Fibroblast of the conjunctiva (primary cell): Measurements from ENCODE around the gene PPP4R3B.

Experiments used
- DNase-seq: peaks from one replicate; pipeline ENCODE4 v3.0.0-alpha.2; 2010; ENCODE audit warnings: low read depth

The PPP4R3B gene

DNA sequence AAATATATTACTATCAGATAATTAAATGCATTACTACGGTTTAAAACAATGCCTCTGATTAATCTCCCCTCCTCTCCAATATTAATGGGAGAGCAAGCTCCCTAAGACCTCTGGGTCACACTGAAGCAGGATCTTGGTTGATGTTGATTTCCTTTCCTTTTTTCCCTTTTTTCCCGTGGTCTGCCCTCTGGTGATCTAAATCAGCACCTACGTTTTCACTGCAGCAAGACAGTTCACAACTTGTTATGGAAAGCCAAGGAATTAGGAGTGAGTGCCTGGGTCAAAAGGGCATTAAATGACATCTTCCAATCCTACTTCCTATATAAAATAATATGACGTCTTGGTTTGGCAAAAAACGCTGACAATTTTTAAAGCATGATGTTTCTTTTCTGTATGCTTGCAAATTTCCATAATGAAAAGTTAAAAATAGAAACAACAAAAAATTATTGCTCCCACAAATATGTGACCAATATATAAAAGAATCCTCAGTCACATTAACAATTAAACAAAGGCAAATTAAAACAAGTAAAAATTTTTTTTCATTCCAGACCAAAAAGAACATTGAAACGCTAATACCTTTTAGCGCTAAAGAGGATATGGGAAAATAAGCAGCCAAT, 105.8 kb downstream of the PPP4R3B start:
- DNase-seq: peak; percentile 14

DNA sequence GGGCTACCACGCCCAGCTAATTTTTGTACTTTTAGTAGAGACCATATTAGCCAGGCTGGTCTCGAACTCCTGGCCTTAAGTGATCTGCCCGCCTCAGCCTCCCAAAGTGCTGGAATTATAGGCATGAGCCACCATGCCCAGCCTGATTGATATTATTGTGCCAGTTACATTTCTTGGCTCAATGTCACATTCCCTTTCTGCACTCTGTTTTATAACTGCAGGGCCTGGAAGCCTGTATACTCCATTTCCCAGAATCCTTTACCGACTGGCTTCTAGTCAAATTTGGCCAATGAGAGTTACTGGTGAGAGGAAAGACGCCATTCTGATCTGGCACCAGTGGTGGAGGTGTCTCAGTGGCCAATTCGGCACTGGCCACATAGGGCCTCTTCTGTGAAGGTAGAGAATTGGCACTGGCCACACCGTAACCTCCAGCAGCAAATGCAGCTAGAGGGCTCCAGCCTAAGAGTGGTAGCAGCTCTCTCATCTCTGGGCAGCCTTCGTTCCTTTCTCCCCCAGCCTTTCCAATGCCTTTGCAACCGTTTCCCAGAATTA, 114.8 kb downstream of the PPP4R3B start:
- DNase-seq: no peak

DNA sequence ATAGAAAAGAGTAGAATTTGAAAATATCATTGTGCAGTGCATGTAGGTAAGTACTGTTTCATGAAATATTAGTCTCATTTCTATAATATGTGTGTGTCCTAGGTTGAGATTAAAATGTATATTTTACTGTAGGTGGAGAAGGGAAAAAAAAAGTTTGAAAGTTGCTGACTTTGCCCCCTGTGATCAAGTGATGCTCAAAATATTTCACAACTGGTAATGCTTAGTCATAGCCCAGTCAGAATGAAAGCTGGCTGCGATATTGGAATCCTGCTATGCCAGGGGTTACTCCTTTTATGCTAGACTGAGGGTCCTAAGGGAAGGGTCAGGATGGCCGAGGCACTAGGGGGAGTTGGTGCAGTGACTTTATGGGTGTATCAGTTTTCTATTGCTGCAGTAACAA, 117.4 kb downstream of the PPP4R3B start:
- DNase-seq: peak; percentile 22

DNA sequence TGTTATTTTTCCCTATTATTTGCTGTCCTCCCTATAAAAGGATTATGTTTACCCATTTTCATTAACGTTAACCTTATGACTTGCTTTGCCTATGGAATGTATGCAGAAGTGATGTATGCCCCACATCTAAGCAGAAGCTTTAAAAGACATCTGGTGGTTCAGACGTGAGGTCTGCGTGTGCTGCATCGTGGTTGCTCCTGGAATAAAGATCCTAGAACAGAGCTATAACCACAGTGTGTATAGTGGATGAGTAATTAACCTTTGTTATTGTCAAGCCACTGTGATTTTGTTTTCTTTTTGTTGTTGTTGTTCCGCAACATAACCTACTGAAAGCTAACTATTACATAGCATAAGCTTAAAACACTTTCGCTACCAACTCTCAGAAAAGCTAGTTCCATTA, 118.8 kb downstream of the PPP4R3B start:
- DNase-seq: no peak
